Body of pancreas (tissue), 4 donors: Measurements from ENCODE around the gene TNS3. TPM values are rescaled to one million over a fixed set of nuclear protein-coding genes. Genes with fewer than 3 reads are reported as not detected.

Experiments used
- ATAC-seq: fragments of 150-250 bp; one replicate; pipeline ENCODE4 v1.9.1; 2016
- DNase-seq, 4 donors: peaks; one replicate each; pipeline ENCODE4 v3.0.0-alpha.2; 2019
- H3K27ac ChIP-seq, 4 donors: fragments of 200-600 bp; sonication (generic); 1 replicate in 3 of 4; 2 replicates in 1 of 4; pipeline versions ENCODE4 v1.5.1 to v1.6.1; 2016 to 2019; ENCODE audit warnings: mild to moderate bottlenecking in 1 of 4, mixed read lengths in 1 of 4, moderate library complexity in 1 of 4
- H3K27me3 ChIP-seq, 2 donors: fragments of 200-600 bp; sonication (generic); one replicate each; pipeline ENCODE4 v1.6.0; 2016; ENCODE audit warnings: mild to moderate bottlenecking in 1 of 2
- H3K36me3 ChIP-seq, 2 donors: fragments of 200-600 bp; sonication (generic); replicated peaks in 1 of 2; 2 replicates each; pipeline ENCODE4 v1.5.1; 2016; ENCODE audit warnings: low read depth in 2 of 2; ENCODE audit not compliant: insufficient read depth in 1 of 2
- H3K4me1 ChIP-seq: fragments of 200-600 bp; sonication (generic); one replicate; pipeline ENCODE4 v1.6.0; 2016
- H3K4me3 ChIP-seq, 2 donors: fragments of 200-600 bp; sonication (generic); 1 replicate in 1 of 2; 2 replicates in 1 of 2; pipeline ENCODE4 v1.5.1; 2016 to 2019
- H3K9me3 ChIP-seq, 3 donors: fragments of 200-600 bp; sonication (generic); 1 replicate in 2 of 3; 2 replicates in 1 of 3; pipeline ENCODE4 v1.5.1; 2016
- POLR2A ChIP-seq, 3 donors: fragments of 450-650 bp; IDR thresholded peaks; one replicate each; pipeline ENCODE4 v1.6.1; 2016; ENCODE audit warnings: antibody characterized with exemption in 3 of 3, mild to moderate bottlenecking in 2 of 3
- WGBS, 2 donors: methylation state at CpG; one replicate each; pipeline ENCODE4 v1.1.5; 2017; 5-methylcytosine and 5-hydroxymethylcytosine counted together
- intact Hi-C: fragments of 100-400 bp; cut with DNase I; formaldehyde crosslinking; loops from one replicate; pipeline ENCODE4 v1.15.1; 2023
- total RNA-seq, 2 donors: library from RNA; depleted of rRNA; stranded (reverse); fragments of >200 nt; gene quantifications; one replicate each; pipeline ENCODE4 v1.1.0, GENCODE V29; 2016
- TF ChIP-seq, protein P1 (sequence below), 7 experiments: fragments of 450-650 bp in 4 of 7; fragments of 200-600 bp in 3 of 7; sonication (generic) in 3 of 7; IDR thresholded peaks; one replicate each; pipeline ENCODE4 v1.5.1; 2016 to 2019; ENCODE audit warnings: antibody characterized with exemption in 7 of 7

TNS3 gene
- total RNA-seq, 2 donors from 2014 or later: 100 to 265 TPM

DNA sequence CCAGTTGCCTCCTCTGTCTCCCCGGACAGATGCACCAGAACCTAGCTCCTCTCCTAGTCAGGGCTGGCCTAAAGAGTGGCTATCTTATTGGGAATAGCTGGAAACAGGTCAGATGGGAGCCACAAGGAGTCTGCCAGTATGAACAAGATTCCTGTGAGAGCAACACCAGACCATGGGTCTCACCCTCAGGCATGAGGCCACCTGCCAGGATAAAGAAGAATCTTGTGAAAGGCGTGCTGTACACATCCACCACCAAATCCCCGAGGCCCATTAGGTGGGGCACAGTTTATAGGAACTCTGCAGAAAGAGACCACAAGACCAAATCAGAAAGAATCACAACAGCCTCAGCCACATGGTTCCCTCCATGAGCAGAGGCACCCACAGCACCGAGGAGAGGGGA, 325.9 kb downstream of the TNS3 start:
- Histone ChIP-seq H3K27me3 (no peaks in the 10 kb centered on the region), H3K36me3 (no peaks in the 10 kb centered on the region), H3K4me3 (no peak overlapping the region), H3K27ac (no peak overlapping the region), H3K4me1 (peaks cover 19% of the 10 kb centered on the region), H3K9me3 (no peaks in the 10 kb centered on the region)
- TF ChIP-seq POLR2A (IDR thresholded peaks at IDR 0.05): no peak
- DNase-seq (no peak), ATAC-seq (no peak)
- intact Hi-C loops: no loop called here
- 72 to 74% methylated on average over 3 to 4 of the region's 4 CpGs for WGBS, 2 donors

DNA sequence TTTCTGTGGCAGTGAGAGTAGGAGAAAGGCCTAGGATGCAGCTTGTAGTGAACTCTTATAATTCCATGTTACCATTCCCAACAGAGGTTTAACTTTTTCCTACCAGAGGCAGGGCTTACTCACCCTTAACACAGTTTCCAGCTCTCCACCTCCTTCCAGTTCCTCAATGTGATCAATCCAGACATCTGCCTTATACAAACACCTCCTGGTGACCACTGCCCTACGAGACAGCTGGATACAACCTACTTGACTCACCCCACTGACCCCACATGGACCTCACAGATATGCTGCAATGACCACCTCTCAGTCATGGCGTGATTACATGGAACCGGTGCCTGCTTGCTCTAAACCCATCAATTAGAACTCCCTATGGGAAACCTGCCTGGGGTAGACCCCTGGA, 326.5 kb downstream of the TNS3 start:
- H3K9me3 ChIP-seq: no peaks in the 10 kb centered on the region
- 74 to 82% methylated on average over 3 of the region's 3 CpGs for WGBS, 2 donors

DNA sequence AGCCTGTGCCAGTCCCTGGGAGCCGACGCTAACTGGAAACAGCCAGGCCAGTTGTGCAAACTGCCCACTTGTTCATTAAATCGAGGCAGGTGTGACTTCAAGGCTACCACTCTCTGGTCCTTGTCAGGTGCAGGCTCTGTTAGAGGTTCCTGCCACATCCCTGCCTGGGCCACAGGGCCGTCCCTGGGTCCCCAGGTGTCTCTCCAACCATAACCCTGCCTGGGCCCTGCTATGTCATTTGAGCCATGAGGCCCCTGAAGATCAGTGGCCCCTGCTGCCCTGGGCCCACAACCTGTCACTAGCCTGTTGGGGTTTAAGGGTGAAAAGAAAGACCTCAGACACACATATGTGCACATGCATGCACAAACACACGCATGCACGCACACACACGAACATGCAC, 326.9 kb downstream of the TNS3 start:
- Histone ChIP-seq H3K4me3 (no peak overlapping the region), H3K9me3 (no peaks in the 10 kb centered on the region), H3K4me1 (peaks cover 19% of the 10 kb centered on the region), H3K36me3 (no peaks in the 10 kb centered on the region), H3K27ac (no peak overlapping the region), H3K27me3 (no peaks in the 10 kb centered on the region)
- DNase-seq (no peak), ATAC-seq (peak; percentile 4)
- intact Hi-C loops: no loop called here
- TF ChIP-seq, protein P1, sequence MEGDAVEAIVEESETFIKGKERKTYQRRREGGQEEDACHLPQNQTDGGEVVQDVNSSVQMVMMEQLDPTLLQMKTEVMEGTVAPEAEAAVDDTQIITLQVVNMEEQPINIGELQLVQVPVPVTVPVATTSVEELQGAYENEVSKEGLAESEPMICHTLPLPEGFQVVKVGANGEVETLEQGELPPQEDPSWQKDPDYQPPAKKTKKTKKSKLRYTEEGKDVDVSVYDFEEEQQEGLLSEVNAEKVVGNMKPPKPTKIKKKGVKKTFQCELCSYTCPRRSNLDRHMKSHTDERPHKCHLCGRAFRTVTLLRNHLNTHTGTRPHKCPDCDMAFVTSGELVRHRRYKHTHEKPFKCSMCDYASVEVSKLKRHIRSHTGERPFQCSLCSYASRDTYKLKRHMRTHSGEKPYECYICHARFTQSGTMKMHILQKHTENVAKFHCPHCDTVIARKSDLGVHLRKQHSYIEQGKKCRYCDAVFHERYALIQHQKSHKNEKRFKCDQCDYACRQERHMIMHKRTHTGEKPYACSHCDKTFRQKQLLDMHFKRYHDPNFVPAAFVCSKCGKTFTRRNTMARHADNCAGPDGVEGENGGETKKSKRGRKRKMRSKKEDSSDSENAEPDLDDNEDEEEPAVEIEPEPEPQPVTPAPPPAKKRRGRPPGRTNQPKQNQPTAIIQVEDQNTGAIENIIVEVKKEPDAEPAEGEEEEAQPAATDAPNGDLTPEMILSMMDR (IDR thresholded peaks at IDR 0.05): no peak
- TF ChIP-seq POLR2A (IDR thresholded peaks at IDR 0.05): no peak
- WGBS, 2 donors: 72 to 94% methylated on average over 3 to 7 of the region's 7 CpGs

More for the DNA sequence above, 326.5 kb downstream of the TNS3 start:
- Histone ChIP-seq H3K4me3 (no peak overlapping the region), H3K36me3 (no peaks in the 10 kb centered on the region), H3K27ac (no peak overlapping the region), H3K4me1 (peaks cover 19% of the 10 kb centered on the region), H3K27me3 (no peaks in the 10 kb centered on the region)
- TF ChIP-seq, protein P1 (IDR thresholded peaks at IDR 0.05): no peak
- TF ChIP-seq POLR2A (IDR thresholded peaks at IDR 0.05): no peak
- intact Hi-C loops: no loop called here
- ATAC-seq (no peak), DNase-seq (no peak)

DNA sequence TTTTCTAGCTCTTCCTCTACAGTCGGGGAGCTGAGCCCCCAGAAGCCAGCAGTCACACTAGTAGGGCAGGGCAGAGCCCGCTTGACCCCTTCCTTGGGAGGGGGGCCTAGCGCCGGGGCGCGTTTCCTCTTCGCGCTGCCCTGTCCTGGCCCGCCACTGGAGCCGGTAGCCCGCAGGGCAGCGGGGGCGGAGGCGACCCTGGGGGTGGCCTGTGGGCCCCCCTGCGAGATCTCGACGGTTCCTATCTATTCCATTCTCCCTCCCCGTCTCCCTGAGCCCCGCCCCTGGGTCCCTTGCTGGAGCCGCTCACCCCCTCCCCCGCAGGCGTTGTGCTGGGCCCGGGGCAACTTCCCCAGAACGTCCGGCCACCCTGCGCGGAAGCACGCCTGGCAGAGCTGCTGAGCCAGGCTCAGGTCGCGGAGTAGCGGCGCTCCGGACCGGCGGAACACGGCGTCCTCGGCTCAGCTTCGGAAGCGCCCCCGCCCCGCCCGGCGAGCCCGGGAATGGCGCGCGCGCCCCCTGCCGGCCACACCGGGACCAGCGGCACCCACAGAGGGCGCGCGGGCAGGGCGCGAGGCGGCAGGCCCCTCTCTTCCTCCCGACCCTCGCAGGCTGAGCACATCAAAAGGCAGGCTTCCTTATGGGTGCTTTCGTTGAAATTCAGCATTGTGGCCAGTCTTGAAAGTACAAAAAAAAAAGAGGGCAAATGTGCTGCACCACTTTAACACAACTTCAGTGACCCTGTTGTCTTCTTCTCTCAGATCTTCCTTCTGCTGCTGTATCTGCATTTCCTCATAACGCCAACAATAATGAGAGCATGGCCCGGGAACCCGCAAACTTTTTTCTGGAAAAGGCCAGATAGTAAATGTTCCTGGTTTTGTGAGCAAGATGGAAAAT, 327.6 kb downstream of the TNS3 start:
- H3K4me3 ChIP-seq: peak overlapping the region; percentile 23 to 37
- DNase-seq (peak; percentile 84 to 89 (median 88)), ATAC-seq (peak; percentile 93)
- H3K36me3 ChIP-seq: no peaks in the 10 kb centered on the region
- no peaks in the 10 kb centered on the region for H3K9me3 ChIP-seq
- H3K4me1 ChIP-seq: peaks cover 19% of the 10 kb centered on the region
- no peaks in the 10 kb centered on the region for H3K27me3 ChIP-seq
- peak overlapping the region; percentile 54 to 83 (median 72) for H3K27ac ChIP-seq
- intact Hi-C loops: no loop called here
- TF ChIP-seq, protein P1 (IDR thresholded peaks at IDR 0.05): peak; percentile 49 to 99 (median 97)
- TF ChIP-seq POLR2A (IDR thresholded peaks at IDR 0.05): peak; percentile 26 to 61 (median 52)
- WGBS, 2 donors: 1% methylated on average over 12 to 56 of the region's 64 CpGs

DNA sequence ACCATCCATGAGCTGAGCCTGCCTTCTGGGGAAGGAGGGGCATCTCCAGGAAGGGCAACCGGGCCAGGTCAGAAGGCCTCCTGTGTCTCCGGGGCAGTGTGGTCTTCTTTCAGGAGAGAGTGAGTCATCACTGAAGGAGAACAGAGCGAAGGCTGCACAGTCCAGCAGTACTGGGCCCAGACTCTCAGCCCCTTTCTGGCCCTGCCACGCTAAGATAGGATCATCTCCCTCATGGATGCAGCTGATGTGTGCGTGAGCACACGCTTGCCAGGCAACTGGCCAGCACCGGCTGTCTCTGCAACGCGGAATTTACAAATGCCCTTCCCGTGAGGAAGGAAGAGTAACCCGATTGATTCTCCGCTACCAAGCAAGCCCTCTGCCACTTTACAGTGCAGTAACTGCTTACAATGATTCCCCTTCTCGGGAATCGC, 328.2 kb downstream of the TNS3 start:
- H3K4me1 ChIP-seq: peaks cover 19% of the 10 kb centered on the region
- no peaks in the 10 kb centered on the region for H3K27me3 ChIP-seq
- TF ChIP-seq POLR2A (IDR thresholded peaks at IDR 0.05): no peak
- TF ChIP-seq, protein P1 (IDR thresholded peaks at IDR 0.05): no peak
- 0 to 7% methylated on average over 2 to 14 of the region's 14 CpGs for WGBS, 2 donors
- intact Hi-C loops: no loop called here
- H3K9me3 ChIP-seq: no peaks in the 10 kb centered on the region
- DNase-seq: peak; percentile 37 to 56 (median 49)
- ATAC-seq: peak; percentile 58
- H3K4me3 ChIP-seq: peak overlapping the region in 1 of 2 donors; percentile 37
- H3K27ac ChIP-seq: peak overlapping the region; percentile 54 to 83 (median 72)
- no peaks in the 10 kb centered on the region for H3K36me3 ChIP-seq
